ENCODE measurements around the gene ITGAL. TPM values are rescaled to one million over a fixed set of nuclear protein-coding genes. Genes with fewer than 3 reads are reported as not detected.

ITGAL gene
- total and polyA plus RNA-seq, 2 of the 13 experiments (the other 11 are each of a cell fraction or from before 2014, with no cell fraction given), result 0.86 to 1.2 TPM

- TF ChIP-seq E2F1 (CRISPR knock-in tag; IDR thresholded peaks at IDR 0.05) (no peak), STAT5B (CRISPR knock-in tag; IDR thresholded peaks at IDR 0.05) (no peak), TGIF2 (CRISPR knock-in tag; IDR thresholded peaks at IDR 0.05) (no peak), SYNCRIP (IDR thresholded peaks at IDR 0.05; ENCODE audit: insufficient read depth, low read depth, low read length) (no peak), ESRRA (CRISPR knock-in tag; IDR thresholded peaks at IDR 0.05; ENCODE audit: low read depth) (no peak), ZNF687 (CRISPR knock-in tag; IDR thresholded peaks at IDR 0.05) (peak; percentile 78), KLF12 (CRISPR knock-in tag; IDR thresholded peaks at IDR 0.05; ENCODE audit: borderline replicate concordance) (no peak), ZNF780A (CRISPR knock-in tag; IDR thresholded peaks at IDR 0.05) (no peak), FOXA1 (IDR thresholded peaks at IDR 0.05) (no peak), FOXA1 (CRISPR knock-in tag; IDR thresholded peaks at IDR 0.05) (peak; percentile 82), MIXL1 (CRISPR knock-in tag; IDR thresholded peaks at IDR 0.05) (0 out of 2 replicates have a peak, but pooled peaks have one; percentile 76), CTCF (CRISPR knock-in tag; IDR thresholded peaks at IDR 0.05) (no peak; the same call in 1 of the 2 replicates), EHMT2 (IDR thresholded peaks at IDR 0.05; ENCODE audit: borderline replicate concordance, low read depth, low read length) (no peak), TBX3 (IDR thresholded peaks at IDR 0.05; ENCODE audit: borderline replicate concordance) (no peak), U2AF1 (optimal IDR thresholded peaks at IDR 0.05; ENCODE audit: low read depth, low read length) (no peak), FOXP1 (IDR thresholded peaks at IDR 0.05) (peak; percentile 64), FOXP1 (CRISPR knock-in tag; IDR thresholded peaks at IDR 0.05) (peak; percentile 86), ZNF24 (IDR thresholded peaks at IDR 0.05) (0 out of 2 replicates have a peak, but pooled peaks have one; percentile 22), ZSCAN9 (CRISPR knock-in tag; IDR thresholded peaks at IDR 0.05; ENCODE audit: borderline replicate concordance) (peak; percentile 53; the same call in 1 of the 2 replicates), KAT8 (CRISPR knock-in tag; IDR thresholded peaks at IDR 0.05) (peak; percentile 70; the same call in 1 of the 2 replicates), ZSCAN30 (CRISPR knock-in tag; IDR thresholded peaks at IDR 0.05) (no peak), RXRA (CRISPR knock-in tag; IDR thresholded peaks at IDR 0.05) (peak; percentile 50; the same call in 1 of the 2 replicates)
- TF ChIP-seq, protein P1, sequence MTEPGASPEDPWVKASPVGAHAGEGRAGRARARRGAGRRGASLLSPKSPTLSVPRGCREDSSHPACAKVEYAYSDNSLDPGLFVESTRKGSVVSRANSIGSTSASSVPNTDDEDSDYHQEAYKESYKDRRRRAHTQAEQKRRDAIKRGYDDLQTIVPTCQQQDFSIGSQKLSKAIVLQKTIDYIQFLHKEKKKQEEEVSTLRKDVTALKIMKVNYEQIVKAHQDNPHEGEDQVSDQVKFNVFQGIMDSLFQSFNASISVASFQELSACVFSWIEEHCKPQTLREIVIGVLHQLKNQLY (CRISPR knock-in tag; IDR thresholded peaks at IDR 0.05), result no peak
These were observed 16.4 kb downstream of the ITGAL start (continued) for GRCh38 chr16:30488764-30489605.
